Embryonic facial prominence (tissue), 1 donor: ENCODE results near the gene USH1G.

ENCODE experiments used
- DNase-seq: peaks from one replicate; pipeline ENCODE4 v3.0.0-alpha.2; 2016; ENCODE audit errors: extremely low spot score

USH1G gene

DNA sequence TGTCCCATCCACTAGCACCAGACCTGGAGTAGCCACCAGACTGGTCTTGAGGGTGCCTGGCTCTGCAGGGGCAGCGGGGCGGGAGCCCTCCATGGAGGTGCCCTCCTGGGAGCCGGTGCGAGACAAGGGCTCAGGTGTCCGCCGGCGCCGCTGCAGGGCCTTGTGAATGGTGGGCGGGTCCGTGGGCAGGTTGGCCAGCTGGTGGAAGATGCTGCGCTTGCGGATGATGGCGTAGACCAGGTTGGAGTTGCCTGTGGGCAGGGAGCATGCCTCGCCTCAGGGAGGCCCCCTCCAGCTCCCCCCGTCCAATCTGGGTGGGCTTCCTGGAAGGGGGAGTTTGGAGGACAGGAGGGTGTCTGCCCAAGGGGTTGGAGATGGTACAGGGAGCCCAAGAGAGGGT is 31.1 kb upstream of the USH1G start:
- no peak for DNase-seq

DNA sequence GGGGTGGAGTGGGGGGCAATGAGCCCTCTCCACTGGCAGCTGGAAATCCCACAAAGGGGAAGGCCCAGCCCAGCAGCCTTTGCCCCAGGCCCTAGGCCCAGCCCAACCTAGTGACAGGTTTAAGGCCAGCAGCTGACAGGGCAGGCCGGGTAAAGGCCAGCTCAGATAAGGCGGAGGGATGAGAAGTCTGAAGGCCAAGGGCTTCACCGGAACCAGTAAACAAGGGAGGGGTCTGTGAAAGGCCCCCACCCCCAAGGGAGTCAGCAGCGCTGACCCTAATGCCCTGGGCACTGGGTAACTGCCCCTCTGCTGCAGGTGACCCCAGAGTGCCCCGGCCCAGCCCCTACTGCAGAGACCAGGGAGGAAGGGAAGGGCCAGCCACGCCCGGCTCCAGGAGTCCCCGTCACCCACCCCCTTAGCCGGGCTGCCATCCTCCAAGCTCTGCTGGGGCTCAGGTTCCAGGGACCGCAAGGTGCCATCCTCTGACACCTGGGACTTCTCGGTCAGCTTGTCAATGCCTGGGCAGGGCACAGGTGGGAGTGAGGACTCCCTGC is 30.2 kb upstream of the USH1G start:
- no peak for DNase-seq

DNA sequence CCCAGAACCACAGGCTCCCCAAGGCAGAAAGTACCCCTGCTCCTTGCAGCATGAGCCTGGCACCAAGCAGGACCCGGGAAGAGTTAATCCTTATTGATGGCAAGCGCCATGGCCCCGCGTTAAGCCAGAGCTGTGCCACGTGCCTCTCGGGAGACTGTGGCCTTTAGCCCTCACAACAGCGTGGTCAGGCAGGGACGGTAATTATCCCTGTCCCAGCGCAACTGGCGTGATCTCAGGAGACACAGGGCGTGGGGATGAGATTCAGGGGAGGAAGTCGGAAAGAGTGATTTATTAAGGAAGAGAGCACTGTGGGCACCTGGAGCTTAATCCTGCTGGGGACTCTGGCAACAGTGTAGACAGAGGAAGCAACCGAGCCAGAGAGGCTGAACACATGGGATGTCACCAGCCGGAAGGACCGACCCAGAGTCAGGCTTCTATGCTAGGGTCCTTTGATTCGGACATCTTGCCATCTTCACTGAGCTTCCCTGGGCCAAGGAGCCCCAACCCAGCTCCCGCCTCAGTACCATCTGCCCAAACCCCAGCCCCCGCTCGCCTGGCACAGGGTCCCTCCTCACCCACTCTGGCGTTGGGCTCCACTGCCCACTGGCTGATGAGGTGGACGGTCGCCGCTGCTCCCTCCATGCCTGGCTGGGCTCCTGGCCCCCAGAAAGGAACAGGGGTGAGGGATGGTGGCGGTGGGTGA is 29.5 kb upstream of the USH1G start:
- DNase-seq, result no peak

DNA sequence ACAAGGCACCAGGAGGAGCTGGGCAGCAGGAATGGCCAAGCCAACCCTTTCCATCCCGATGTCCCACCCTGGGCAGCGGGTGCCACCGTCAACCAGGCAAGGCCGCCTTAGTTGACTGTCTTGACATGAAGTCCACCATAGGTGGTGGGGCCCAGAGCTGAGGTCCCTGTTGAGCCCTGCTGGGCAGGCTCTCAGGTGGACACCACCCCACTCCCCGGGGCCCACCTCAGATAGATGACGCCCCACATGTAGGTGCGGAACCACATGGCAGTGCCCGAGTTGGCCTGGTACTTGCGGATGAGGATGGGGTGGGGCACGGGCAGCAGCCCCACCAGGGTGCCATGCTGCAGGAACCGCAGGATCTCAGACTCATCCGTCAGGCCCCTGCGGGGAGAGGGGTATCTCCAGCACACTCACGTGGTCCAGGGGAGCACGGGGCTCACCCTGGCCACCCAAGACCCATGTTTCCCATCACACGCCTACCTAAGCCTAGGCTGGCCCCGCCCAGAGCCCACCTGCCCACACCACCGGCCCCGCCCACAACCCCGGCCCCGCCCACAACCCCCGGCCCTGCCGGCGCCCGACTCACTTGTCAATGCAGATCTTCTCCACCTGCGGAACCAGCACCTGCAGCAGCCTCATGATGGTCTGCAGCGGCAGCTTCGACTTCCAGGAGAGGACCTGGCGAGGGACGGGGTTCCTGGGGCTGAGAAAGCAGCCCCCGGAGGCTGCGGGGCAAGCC is 28.8 kb upstream of the USH1G start:
- no peak for DNase-seq

DNA sequence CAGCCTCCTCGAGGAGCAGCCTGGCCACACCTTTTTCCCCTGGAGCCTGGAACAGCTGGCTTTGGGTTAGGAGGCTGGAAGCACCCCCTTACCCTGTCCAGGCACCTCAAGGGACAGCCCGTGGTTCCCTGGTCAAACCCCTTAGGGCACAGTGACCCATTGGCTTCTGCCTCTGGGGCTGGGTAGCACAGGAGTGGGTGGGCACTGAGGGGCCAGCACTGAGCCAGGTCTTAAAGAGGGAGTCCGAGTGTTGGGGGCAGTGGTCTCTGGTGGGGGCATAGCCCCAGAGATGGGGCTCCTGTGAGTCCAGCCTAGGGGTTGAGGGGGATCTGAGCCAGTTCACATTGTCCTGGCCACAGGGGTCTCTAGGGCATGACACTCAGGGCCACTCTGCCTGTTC is 28.0 kb upstream of the USH1G start:
- no peak for DNase-seq

DNA sequence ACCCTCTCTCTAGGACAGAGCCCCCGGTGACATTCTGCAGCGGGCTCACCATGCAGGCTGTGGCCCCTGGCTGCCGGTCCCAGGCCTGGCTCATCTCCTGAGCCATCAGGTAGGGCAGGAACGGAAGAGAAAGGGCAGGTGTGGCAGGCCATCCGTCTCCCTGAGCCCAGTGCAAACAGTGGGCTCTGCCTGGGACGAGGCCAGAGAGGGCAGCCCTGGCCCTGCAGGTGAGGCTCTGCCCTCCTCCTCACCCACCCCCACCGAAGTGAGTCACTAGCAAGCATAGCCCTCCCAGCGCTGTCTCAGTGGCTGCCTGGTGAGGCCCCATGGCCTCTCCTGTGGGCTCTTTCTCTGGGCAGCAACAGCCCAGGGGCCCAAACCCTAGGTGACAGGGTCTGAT is 27.2 kb upstream of the USH1G start:
- no peak for DNase-seq

DNA sequence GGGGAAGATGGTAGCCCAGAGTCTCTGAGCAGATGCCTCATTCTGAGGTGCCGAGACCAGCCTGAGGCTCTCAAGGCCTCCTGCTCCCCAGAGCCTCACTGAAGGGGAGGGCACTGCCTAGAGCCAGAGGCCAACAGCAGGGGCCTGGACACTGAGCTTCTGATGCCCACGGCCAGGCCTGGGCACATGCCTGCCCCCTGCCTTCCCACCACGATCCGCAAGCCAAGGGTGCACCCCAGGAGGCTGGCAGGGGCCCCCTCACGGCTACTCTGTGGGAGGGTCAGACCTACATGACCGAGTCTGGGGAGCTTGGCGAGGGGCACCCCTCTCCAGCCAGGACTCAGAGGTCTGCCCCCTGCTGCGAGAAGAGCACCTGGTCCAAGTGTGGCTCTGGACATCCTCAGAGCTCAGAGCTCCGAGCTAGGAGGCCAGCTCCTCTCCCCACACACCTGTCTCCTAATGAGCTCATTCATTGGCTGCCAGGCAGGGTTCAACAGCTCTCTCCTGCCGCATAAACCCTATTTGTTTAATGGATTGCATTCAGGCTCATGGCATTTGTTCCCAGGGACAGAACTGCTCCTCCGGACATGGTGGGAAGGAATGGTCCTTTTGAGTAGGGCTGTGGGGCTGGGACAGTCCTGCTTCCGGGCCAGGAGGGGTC is 26.5 kb upstream of the USH1G start:
- DNase-seq, result no peak

DNA sequence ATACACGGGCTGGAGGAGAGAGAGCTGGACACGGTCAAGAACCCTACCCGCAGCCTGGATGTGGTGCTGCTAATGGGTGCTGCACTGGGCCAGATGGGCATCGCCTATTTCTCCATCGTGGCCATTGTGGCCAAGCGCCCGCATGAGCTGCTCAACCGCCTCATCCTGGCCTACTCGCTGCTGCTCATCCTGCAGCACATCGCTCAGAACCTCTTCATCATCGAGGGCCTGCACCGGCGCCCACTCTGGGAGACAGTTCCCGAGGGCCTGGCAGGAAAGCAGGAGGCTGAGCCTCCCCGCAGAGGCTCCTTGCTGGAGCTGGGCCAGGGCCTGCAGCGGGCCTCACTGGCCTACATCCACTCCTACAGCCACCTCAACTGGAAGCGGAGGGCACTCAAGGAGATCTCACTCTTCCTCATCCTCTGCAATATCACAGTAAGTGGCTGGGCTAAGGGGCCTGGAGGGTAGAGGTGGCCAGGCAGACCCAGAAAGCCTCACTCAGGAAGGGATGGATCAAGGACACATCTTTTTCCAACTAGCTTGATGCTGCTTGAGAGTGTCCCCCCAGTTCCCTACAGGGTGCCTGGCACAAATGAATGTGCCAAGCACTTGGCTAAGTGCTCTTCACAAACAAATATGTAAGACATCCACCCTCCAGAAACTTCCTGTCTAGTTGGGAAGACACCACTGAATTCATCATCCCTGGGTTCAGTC is 24.1 kb upstream of the USH1G start:
- no peak for DNase-seq

DNA sequence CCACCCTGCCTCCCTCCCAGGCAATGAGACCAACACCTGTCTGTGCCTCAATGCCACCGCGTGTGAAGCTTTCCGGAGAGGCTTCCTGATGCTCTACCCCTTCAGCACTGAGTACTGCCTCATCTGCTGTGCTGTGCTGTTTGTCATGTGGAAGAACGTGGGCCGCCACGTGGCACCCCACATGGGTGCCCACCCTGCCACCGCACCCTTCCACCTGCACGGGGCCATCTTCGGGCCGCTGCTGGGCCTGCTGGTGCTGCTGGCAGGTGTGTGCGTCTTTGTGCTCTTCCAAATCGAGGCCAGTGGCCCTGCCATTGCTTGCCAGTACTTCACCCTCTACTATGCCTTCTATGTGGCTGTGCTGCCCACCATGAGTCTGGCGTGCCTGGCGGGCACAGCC is 23.6 kb upstream of the USH1G start:
- no peak for DNase-seq

DNA sequence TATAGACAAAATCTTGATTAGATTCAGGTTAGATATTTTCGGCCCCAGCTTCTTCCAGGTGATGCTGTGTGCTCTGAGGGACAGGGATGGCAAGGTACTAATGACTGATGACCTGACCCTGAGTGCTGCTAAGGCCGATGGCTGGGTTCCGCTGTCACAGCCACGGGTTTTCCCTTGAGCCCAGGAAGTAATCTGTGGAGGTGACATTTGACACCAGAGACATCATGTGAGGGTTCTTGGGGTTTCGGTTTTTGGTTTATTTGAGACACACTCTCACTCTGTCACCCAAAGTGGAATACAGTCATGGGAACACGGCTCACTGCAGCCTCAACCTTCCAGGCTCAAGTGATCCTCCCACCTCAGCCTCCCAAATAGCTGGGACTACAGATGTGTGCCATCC is 22.5 kb upstream of the USH1G start:
- DNase-seq, result no peak

DNA sequence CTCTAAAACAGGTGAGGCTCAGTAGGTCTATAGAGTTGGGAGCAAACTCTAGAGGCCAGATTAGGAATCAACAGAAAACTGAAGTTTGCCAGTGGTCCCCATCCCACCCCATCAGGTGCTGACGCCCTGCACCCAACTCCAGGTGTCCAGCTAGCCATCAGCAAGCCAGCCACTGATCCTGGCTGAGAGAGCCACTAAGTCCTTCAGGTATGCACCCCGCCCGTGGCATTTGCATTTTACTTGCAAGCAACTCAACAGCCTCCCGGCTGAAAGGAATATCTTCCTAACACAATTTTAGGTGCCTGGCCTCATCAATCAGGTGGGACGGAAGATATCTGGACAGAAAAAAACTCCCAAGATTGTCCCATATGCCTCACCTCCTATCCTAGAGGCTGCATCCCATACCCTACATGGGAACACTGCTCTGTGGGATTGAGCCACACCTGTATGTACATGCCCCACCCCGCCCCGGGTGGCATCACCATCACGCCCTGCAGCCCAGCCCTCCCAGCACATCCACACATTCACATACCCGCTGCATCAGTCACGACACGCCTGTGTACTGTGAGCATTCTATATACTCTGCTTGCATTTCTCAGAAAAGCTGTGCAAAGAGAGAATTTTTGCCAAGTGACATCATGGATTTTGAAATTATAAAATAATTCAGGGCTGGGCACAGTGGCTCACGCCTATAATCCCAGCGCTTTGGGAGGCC is 20.9 kb upstream of the USH1G start:
- no peak for DNase-seq

DNA sequence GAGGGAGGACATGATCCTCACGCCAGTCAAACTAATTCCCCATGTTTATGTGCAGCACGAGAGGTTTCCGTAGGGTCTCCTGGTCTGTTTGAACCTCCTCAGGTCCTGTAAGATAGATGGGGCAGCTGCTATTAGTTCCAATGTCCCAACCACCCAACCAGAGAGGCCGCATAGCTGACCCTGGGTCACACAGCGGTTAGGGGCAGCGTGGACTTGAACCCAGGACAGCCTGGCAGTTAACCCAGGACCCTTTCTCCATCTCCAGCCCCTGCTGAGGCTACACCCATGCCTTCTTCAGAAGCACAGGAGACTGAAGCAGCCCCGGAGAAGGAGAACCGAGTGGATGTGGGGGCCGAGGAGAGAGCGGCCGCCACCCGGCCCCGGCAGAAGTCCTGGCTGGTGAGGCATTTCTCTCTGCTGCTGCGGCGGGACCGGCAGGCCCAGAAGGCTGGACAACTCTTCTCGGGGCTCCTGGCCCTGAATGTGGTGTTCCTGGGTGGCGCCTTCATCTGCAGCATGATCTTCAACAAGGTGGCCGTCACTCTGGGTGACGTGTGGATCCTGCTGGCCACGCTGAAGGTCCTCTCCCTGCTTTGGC is 18.2 kb upstream of the USH1G start:
- no peak for DNase-seq

DNA sequence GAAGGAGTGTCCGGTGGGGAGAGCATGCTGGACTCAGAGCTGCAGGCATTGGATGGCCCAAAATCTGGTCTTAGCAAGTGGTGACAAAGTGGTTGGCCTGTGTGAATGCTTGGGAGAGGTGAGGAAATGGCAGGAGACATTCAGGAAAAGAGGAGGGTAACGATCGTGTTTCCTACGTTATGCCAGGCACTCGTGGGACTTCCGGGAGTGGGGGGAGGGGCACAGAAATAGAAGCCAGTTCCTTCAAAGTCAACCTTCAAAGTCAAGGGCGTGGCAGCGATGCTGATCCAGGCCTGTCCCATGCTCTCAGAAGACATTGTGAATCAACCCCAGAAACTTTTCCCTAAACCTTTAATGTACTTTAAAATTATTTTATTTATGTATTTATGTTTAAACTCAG is 16.5 kb upstream of the USH1G start:
- DNase-seq, result no peak

DNA sequence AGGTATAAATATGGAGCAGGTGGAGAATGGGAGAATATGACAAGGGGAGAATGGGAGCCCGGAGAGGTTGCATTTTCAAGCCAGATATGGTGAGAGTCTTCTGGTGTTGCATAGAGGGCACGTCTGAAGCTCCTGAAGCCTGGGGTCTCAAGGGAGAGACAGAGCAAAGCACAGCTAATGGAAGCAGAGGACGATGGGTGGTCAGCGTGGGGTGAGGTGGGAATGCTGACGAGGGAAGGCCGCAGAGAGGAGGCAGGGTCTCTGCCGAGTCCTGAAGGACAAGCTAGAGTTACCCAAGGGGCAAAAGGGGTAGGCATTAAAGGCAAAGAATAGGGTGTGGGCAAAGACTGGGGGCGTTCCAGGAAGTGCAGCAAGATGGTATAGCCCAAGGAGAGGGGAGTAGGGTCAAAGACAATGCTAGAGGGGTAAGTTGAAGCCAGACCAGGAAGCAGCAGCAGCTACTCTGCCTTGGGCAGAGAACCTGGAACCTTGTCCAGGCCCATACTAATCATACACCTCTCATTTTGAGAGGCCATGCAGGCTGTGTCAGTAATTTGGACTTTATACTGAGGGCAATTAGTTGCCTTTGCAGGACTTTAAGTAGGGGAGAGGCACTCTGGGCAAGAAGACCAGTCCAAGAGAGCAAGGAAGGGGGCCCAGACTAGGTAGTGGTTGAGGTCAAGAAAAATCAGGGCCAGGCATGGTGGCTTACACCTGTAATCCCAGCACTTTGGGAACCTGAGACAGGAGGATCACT is 15.3 kb upstream of the USH1G start:
- DNase-seq, result no peak

DNA sequence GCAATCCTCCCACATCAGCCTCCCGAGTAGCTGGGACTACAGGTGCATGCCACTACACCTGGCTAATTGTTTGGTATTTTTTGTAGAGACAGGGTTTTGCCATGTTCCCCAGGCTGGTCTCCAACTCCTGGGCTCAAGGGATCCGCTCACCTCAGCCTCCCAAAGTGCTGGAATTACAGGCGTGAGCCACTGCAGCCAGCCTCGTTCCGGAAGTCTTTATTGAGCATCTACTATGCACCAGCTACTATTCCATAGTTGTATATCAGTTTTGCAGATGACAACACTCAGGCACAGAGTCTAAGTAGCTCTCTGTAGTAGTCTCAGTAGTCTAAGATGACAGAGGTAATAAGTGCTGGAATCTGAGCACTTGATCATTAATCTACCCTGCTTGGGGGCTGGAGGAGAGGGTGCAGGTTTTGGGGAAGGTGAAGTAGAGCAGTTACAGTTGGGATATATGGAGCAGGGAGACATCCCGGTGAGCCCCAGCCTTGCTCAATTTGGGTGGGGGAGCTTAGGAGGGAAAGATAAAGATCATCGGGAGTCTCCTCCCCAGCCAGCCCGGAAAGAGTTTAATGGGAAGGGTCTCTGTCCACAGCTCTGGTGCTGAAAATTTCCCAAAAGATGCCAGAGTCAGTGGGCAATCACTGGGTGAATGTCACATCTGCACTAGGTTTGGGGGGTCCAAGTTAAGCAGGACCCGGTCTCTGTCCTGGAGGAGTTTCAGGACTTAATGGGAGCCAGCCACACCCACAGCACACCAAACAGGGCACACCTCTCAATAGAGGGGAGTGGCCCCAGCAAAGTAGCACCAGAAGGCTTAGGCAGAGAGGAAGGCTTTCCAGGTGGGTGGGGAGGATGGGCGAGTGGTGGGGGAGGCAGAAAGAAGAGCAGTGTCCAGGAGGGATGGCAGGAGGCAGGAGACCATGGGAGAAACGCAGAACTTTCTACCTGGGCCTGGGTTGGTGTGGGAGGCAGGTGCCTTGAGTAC is 14.3 kb upstream of the USH1G start:
- no peak for DNase-seq

DNA sequence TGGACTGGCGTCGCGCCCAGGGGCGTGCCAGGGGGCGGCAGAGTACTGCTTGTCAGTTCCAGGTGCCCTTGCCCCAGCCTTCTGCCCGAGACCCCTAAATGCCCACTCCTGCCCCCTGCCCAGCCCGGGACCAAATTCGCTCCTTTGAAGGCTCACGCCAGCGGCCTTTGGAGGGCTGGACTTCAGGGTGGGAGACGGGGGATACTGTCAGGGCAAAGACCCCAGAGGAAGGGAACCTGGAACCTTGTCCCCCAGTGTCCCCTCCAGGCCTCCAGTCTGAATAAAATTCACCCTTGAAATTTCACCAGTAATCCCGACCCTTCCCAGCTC is 13.4 kb upstream of the USH1G start:
- no peak for DNase-seq

DNA sequence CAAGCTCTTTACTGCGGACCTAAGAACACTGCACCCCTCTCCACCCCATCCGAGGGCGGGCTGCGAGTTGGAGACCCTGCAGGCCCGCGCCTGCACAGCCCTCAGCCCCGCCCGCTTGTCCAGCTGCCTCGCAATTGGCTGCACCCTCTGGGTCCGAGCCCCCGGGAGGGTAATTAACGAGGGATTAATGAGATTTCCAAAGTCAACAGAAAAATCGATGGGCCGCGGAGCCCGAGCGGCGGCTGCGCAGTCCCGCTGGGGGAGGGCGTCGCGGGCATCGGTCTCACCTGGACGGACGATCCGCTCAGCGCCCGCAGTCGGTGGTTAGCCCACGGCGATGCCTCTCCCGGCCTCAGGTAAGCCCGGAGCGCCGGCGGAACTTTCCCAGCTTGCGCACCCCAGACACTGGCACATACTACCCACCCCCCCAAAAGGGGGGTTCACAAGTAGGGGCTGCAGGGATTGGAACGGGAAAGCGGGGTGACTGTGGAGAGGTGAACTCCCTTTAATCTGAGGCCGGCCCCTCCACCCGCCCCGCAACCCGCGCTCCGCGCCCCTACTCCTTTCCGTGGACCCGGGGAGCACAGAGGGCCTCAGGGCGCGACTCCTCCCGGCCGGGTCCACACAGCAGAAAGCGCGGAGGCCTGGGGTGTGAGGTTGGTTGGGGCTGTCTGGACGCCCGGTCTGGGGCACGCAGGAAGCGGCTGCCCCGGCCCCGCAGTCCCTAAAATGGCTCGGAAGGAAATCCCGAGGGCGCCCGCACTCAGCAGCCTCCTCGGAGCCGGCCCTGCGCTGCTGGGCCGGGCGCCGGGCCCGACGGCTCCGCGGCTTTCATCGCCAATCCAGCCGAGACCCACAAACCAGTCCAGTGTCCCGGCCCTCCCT is 12.8 kb upstream of the USH1G start, which contains the start of gene OTOP3:
Gene OTOP3 (plus strand): TSS at position 314 of the 885 bp plus-strand sequence. CDS start 24 bp downstream, at position 338.
- DNase-seq, result no peak

DNA sequence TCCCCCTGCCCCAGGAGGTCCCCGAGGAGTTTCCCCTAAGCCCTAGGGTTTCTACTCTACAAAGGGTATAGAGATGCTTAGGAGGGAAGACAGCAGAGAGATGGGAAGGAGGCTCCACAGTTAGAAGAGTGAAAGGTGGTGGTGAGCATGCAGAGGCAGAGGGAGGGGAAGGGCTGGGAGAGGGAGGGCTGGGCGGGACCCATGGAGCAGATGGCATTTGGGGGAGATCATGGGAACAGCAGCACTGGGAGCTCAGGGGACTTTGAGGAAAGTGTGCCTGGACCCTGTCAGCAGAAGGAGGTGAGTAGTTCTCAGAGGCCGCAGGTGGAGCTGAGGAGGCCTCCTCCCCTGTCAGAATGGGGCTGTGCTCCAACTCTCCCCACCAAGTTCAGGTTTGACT is 12.0 kb upstream of the USH1G start:
- no peak for DNase-seq
